Mucosa of stomach (tissue), 1 donor: ENCODE measurements around the gene MKLN1.
"Not testable (repeated sequence)": the region's sequence is repeated elsewhere in the genome, so short reads cannot be mapped to it uniquely, and the experiment has no call there.

Experiments used
- H3K27me3 ChIP-seq: one replicate; pipeline ENCODE4 v1.7.0; 2013; ENCODE audit warnings: mild to moderate bottlenecking, low read length; ENCODE audit not compliant: control insufficient read depth, insufficient read depth
- H3K36me3 ChIP-seq: one replicate; pipeline ENCODE4 v1.7.0; 2013; ENCODE audit warnings: low read length; ENCODE audit not compliant: control insufficient read depth, insufficient read depth
- H3K4me1 ChIP-seq: one replicate; pipeline ENCODE4 v1.7.0; 2013; ENCODE audit warnings: mild to moderate bottlenecking, low read length; ENCODE audit not compliant: control insufficient read depth, insufficient read depth
- H3K4me3 ChIP-seq: one replicate; pipeline ENCODE4 v1.7.0; 2013; ENCODE audit warnings: low read length
- H3K9ac ChIP-seq: one replicate; pipeline ENCODE4 v1.7.0; 2013; ENCODE audit warnings: mild to moderate bottlenecking, low read length, moderate library complexity
- H3K9me3 ChIP-seq: one replicate; pipeline ENCODE4 v1.7.0; 2013; ENCODE audit warnings: mild to moderate bottlenecking, low read length, moderate library complexity; ENCODE audit not compliant: control insufficient read depth
- donor health status: Pancreatic carcinoma.

Gene MKLN1

GRCh38 chr7:131424219-131424822 is 96.6 kb downstream of the MKLN1 start:
- Histone ChIP-seq H3K9me3 (no peaks in the 10 kb centered on the region), H3K4me1 (no peaks in the 10 kb centered on the region), H3K36me3 (no peaks in the 10 kb centered on the region), H3K27me3 (no peaks in the 10 kb centered on the region), H3K9ac (no peak overlapping the region), H3K4me3 (no peak overlapping the region)

DNA sequence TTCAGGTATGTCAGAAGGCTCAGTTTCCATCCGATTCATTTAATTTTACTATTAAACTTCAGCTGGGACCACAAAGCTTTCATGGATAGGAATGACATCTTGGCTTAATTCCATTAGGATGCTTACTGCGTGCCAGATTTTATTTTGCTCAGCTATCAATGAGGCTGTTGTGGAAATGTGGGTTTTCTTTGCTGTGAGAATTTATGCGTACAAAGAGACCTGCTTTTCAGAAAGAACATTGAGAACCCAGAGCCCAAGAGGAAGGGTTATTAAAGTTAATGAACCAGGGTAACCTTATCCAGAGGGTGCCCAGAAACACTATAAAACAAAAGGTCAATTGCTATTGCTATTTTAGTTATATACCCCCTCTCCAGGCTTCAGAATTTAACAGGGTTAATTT is 98.3 kb downstream of the MKLN1 start:
- Histone ChIP-seq H3K4me3 (no peak overlapping the region), H3K27me3 (no peaks in the 10 kb centered on the region), H3K4me1 (no peaks in the 10 kb centered on the region), H3K9me3 (no peaks in the 10 kb centered on the region), H3K36me3 (no peaks in the 10 kb centered on the region), H3K9ac (no peak overlapping the region)

- H3K36me3 ChIP-seq, H3K27me3 ChIP-seq, H3K9me3 ChIP-seq, H3K4me3 ChIP-seq, H3K4me1 ChIP-seq, H3K9ac ChIP-seq: not testable (repeated sequence)
These were observed 103.2 kb downstream of the MKLN1 start for GRCh38 chr7:131430826-131431225.

DNA sequence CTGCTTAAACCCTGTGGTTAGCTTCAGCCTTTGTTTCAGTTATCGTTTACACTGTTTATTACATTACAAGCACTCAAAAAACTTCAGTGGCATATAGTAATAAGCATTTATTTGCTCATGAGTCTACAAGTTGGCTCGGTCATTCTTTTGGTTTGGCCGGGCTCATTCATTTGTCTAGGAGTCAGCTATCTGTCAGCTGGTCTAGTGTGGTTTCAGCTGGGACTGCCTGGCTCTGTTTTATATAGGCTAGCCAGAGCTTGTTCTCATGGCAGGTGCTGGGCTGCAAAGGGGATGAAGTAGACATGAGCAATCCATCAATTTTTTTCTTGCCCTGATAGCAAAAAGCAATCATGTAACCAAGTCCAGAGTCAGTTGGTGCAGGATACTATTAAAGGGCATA is 103.6 kb downstream of the MKLN1 start:
- H3K36me3 ChIP-seq = no peaks in the 10 kb centered on the region
- H3K4me1 ChIP-seq = peaks cover 3% of the 10 kb centered on the region
- no peaks in the 10 kb centered on the region for H3K9me3 ChIP-seq
- H3K9ac ChIP-seq = no peak overlapping the region
- no peak overlapping the region for H3K4me3 ChIP-seq
- H3K27me3 ChIP-seq = no peaks in the 10 kb centered on the region

- no peaks in the 10 kb centered on the region for H3K36me3 ChIP-seq
These were observed 104.1 kb downstream of the MKLN1 start for GRCh38 chr7:131431756-131432155.

DNA sequence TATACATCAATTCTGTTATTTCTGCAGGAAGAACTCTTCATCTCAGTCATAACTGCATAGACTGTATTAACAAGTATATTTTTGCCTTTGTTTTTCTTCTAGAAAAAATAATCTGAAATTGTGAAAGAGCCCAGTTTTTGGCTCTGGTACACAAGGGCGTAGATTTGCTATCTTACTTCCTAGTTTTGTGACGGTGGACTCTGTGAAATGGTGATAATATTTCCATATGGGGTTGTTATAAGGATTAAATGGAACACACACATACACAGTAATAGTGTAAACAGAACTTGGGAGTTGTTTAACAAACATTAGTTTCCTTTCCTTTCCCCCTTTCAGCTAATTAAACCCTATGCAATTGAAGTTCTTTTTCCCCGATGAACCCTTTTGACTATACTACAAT is 108.7 kb downstream of the MKLN1 start:
- H3K27me3 ChIP-seq = no peaks in the 10 kb centered on the region
- H3K4me3 ChIP-seq = no peak overlapping the region
- H3K4me1 ChIP-seq = peaks cover 4% of the 10 kb centered on the region
- H3K36me3 ChIP-seq = no peaks in the 10 kb centered on the region
- no peaks in the 10 kb centered on the region for H3K9me3 ChIP-seq
- no peak overlapping the region for H3K9ac ChIP-seq

More at GRCh38 chr7:131431756-131432155, 104.1 kb downstream of the MKLN1 start:
- Histone ChIP-seq H3K9me3 (no peaks in the 10 kb centered on the region), H3K4me1 (peaks cover 4% of the 10 kb centered on the region), H3K27me3 (no peaks in the 10 kb centered on the region), H3K9ac (no peak overlapping the region), H3K4me3 (no peak overlapping the region)

- Histone ChIP-seq H3K4me3 (no peak overlapping the region), H3K27me3 (no peaks in the 10 kb centered on the region), H3K9ac (no peak overlapping the region), H3K9me3 (no peaks in the 10 kb centered on the region), H3K4me1 (peaks cover 4% of the 10 kb centered on the region), H3K36me3 (no peaks in the 10 kb centered on the region)
These were observed 111.3 kb downstream of the MKLN1 start for GRCh38 chr7:131438969-131439368.

DNA sequence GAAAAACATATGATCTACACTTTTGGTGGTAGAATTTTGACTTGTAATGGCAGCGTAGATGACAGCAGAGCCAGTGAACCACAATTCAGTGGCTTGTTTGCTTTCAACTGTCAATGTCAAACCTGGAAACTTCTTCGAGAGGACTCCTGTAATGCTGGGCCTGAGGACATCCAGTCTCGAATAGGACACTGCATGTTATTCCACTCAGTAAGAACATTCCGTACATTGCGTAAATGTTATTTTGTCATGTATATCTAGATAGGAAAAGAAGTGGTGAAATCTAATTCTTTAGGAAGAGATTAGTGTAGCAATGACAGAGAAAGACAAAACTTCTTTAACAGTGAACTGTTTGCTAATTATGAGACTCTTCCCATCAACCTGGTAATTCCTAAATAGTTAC is 115.8 kb downstream of the MKLN1 start:
- H3K27me3 ChIP-seq = no peaks in the 10 kb centered on the region
- H3K9me3 ChIP-seq = no peaks in the 10 kb centered on the region
- no peaks in the 10 kb centered on the region for H3K36me3 ChIP-seq

GRCh38 chr7:131444683-131445082 is 117.0 kb downstream of the MKLN1 start:
- Histone ChIP-seq H3K4me1 (no peaks in the 10 kb centered on the region), H3K9ac (no peak overlapping the region), H3K4me3 (no peak overlapping the region), H3K36me3 (no peaks in the 10 kb centered on the region), H3K9me3 (no peaks in the 10 kb centered on the region), H3K27me3 (no peaks in the 10 kb centered on the region)

More for the DNA sequence above, 115.8 kb downstream of the MKLN1 start:
- no peak overlapping the region for H3K4me3 ChIP-seq
- H3K9ac ChIP-seq = no peak overlapping the region
- no peaks in the 10 kb centered on the region for H3K4me1 ChIP-seq

DNA sequence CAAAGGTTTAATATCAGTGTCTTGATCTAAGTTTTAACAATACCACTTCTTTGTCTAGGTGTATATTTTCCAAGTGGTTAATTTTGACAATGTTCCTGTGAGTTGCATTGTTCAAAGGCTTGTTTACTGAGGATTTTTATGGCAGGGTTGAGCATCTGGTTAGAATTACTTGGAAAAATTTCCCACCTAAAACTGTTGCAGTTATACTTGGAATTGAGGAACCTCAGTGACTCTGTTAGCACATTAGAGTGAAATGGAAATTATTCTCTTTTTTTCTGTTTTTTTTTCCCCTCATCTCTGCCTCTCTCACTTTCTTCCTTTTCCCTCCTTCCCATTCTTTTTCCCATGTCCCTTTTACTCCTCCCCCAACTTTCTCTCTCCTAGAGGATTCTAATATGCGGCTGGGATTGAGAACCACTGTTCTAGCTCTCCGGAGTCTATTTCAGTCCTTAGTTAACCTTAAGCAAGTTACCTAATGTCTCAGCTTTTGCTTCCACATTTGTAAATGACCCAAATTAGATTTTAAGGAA is 121.8 kb downstream of the MKLN1 start:
- no peaks in the 10 kb centered on the region for H3K4me1 ChIP-seq
- H3K36me3 ChIP-seq = no peaks in the 10 kb centered on the region
- no peaks in the 10 kb centered on the region for H3K27me3 ChIP-seq
- H3K4me3 ChIP-seq = no peak overlapping the region
- H3K9ac ChIP-seq = no peak overlapping the region
- no peaks in the 10 kb centered on the region for H3K9me3 ChIP-seq

DNA sequence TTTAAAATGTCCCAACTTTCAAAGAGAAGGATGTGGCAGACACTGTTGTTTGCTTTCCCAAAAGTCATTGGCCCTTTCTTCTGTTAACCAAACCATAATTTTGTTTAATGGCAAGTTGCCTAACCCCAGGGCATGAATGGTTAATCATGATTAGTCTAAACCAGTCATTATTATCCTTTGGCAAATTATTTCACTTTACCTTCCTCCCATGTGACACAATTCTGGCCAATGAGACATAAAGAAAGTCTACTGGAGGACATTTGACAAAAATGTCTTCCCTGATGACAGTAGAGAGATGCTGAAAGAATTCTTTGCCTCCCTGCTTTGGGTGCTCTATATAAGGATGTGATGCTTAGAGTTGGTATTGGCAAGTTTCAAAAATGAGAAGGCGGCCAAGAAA is 126.8 kb downstream of the MKLN1 start:
- Histone ChIP-seq H3K9ac (no peak overlapping the region), H3K27me3 (no peaks in the 10 kb centered on the region), H3K36me3 (no peaks in the 10 kb centered on the region), H3K4me1 (no peaks in the 10 kb centered on the region), H3K4me3 (no peak overlapping the region), H3K9me3 (no peaks in the 10 kb centered on the region)

DNA sequence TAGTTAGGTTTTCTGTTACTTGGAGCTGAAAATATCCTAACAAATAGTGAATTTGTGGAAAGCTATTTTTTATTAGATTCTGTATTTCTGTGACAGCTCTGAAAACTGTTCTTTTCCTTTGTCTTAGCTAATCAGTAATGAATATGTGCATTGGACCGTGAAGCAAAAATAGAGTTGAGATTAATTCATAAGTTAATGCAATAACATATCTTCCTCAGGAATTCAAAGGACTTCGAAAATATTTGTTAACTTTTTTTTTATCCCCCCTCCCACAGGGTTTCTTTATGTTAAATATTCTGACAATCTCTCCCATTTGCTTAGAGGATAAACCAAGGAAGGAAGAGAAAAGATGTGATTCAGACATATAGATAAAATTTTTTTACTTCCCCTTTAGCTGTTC is 127.3 kb downstream of the MKLN1 start:
- H3K4me1 ChIP-seq = no peaks in the 10 kb centered on the region
- no peak overlapping the region for H3K4me3 ChIP-seq
- no peaks in the 10 kb centered on the region for H3K9me3 ChIP-seq
- no peaks in the 10 kb centered on the region for H3K27me3 ChIP-seq
- no peak overlapping the region for H3K9ac ChIP-seq
- no peaks in the 10 kb centered on the region for H3K36me3 ChIP-seq

- H3K9me3 ChIP-seq = no peaks in the 10 kb centered on the region
- H3K4me3 ChIP-seq = no peak overlapping the region
- H3K36me3 ChIP-seq = no peaks in the 10 kb centered on the region
- no peaks in the 10 kb centered on the region for H3K27me3 ChIP-seq
- no peak overlapping the region for H3K9ac ChIP-seq
- H3K4me1 ChIP-seq = no peaks in the 10 kb centered on the region
These were observed 127.9 kb downstream of the MKLN1 start for GRCh38 chr7:131455546-131455945.
